M059J (cell line): ENCODE results near the gene ARFRP1. TPM values are rescaled to one million over a fixed set of nuclear protein-coding genes. Genes with fewer than 3 reads are reported as not detected.
A peak's percentile ranks its signal among the peaks of the same experiment; 100 is the strongest.

Experiments used
- DNase-seq: peaks from one replicate; pipeline ENCODE4 v3.0.0-alpha.2; 2012; ENCODE audit warnings: low read depth
- total RNA-seq: library from RNA; depleted of rRNA; stranded (reverse); fragments of >200 nt; shearing (Covaris generic); gene quantifications from 2 replicates; pipeline ENCODE4 v1.2.3, GENCODE V29; 2014; rRNA removed

The ARFRP1 gene
- total RNA-seq, result 29.1 and 56.3 TPM in 2 replicates

GRCh38 chr20:63707558-63708300 lies at the start of gene ARFRP1, which contains the start of gene ZGPAT:
Gene ARFRP1, minus strand, starts transcription at chr20:63707976. Its CDS starts 885 bp downstream, at chr20:63707091.
Gene ZGPAT, plus strand, starts transcription at chr20:63708039. Its CDS starts 542 bp downstream, at chr20:63708581.
- DNase-seq, result peak; percentile 85

GRCh38 chr20:63756648-63756991 lies 48.8 kb upstream of the ARFRP1 start:
- DNase-seq, result no peak

- no peak for DNase-seq
Observed at GRCh38 chr20:63755933-63756647, 48.3 kb upstream of the ARFRP1 start.

- no peak for DNase-seq
Observed at GRCh38 chr20:63754008-63754407, 46.2 kb upstream of the ARFRP1 start.

GRCh38 chr20:63753381-63753780 lies 45.6 kb upstream of the ARFRP1 start:
- no peak for DNase-seq

GRCh38 chr20:63752411-63753101 lies 44.8 kb upstream of the ARFRP1 start:
- no peak for DNase-seq

- DNase-seq, result no peak
Observed at GRCh38 chr20:63751471-63752271, 43.9 kb upstream of the ARFRP1 start.

- DNase-seq, result no peak
Observed at GRCh38 chr20:63750807-63751470, 43.2 kb upstream of the ARFRP1 start.

- no peak for DNase-seq
Observed at GRCh38 chr20:63749597-63750508, 42.1 kb upstream of the ARFRP1 start.

- DNase-seq, result no peak
Observed at GRCh38 chr20:63748934-63749270, 41.1 kb upstream of the ARFRP1 start.

GRCh38 chr20:63748070-63748933 lies 40.5 kb upstream of the ARFRP1 start:
- no peak for DNase-seq

- DNase-seq, result no peak
Observed at GRCh38 chr20:63747622-63748069, 39.9 kb upstream of the ARFRP1 start.

GRCh38 chr20:63746751-63747315 lies 39.1 kb upstream of the ARFRP1 start:
- no peak for DNase-seq

- DNase-seq, result no peak
Observed at GRCh38 chr20:63745961-63746731, 38.4 kb upstream of the ARFRP1 start.

- DNase-seq, result no peak
Observed at GRCh38 chr20:63745424-63745805, 37.6 kb upstream of the ARFRP1 start.

- DNase-seq, result no peak
Observed at GRCh38 chr20:63744574-63745423, 37.0 kb upstream of the ARFRP1 start.

GRCh38 chr20:63744158-63744557 lies 36.4 kb upstream of the ARFRP1 start:
- no peak for DNase-seq
